ENCODE results near the gene CDK4. TPM values are rescaled to one million over a fixed set of nuclear protein-coding genes. Genes with fewer than 3 reads are reported as not detected.

The CDK4 gene
- total and polyA plus RNA-seq, 2 of the 13 experiments (the other 11 are each of a cell fraction or from before 2014, with no cell fraction given) = 191 to 209 TPM

DNA sequence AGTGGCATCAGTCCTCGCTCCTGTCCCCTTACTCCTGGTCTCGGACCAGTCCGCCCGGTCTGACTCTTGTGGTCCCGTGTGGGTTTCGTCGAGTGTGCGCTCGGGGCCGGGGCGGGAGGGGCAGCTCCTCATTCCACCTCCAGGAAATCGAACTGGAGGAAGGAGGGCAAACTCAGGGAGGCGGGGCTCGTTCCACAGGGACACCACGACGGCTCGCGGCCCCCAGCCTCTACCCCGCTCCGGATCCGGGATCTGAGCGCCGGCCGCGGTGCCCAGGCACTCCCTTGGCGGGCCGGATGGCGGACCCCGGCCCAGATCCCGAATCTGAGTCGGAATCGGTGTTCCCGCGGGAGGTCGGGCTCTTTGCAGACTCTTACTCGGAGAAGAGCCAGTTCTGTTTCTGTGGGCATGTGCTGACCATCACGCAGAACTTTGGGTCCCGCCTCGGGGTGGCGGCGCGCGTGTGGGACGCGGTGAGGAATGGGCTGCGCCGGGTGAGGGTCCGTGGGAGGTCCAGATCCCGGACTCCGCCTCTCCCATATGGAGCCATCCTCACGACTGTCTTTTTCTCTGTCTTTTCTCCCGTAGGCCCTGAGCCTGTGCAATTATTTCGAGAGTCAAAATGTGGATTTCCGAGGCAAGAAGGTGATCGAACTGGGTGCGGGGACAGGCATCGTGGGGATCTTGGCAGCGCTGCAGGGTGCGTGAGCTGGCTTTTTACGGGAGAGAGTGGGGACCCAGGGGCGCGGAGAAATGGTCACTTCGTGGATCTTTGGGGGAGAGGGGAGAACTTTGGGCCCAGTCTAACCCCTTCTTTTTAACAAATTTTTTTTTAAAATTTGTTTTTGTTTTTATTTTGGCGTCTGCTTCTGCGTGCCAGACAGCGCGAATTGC lies 20.6 kb upstream of the CDK4 start, which contains the start of gene EEF1AKMT3 (continued):
- TF ChIP-seq TRIM24 (CRISPR knock-in tag; IDR thresholded peaks at IDR 0.05) = no peak
- TF ChIP-seq ZNF446 (CRISPR knock-in tag; IDR thresholded peaks at IDR 0.05) = peak; percentile 76; the same call in 1 of the 2 replicates
- 0 out of 2 replicates have a peak, but pooled peaks have one; percentile 25 for TF ChIP-seq ZNF20 (CRISPR knock-in tag; IDR thresholded peaks at IDR 0.05)
- TF ChIP-seq, protein P1, sequence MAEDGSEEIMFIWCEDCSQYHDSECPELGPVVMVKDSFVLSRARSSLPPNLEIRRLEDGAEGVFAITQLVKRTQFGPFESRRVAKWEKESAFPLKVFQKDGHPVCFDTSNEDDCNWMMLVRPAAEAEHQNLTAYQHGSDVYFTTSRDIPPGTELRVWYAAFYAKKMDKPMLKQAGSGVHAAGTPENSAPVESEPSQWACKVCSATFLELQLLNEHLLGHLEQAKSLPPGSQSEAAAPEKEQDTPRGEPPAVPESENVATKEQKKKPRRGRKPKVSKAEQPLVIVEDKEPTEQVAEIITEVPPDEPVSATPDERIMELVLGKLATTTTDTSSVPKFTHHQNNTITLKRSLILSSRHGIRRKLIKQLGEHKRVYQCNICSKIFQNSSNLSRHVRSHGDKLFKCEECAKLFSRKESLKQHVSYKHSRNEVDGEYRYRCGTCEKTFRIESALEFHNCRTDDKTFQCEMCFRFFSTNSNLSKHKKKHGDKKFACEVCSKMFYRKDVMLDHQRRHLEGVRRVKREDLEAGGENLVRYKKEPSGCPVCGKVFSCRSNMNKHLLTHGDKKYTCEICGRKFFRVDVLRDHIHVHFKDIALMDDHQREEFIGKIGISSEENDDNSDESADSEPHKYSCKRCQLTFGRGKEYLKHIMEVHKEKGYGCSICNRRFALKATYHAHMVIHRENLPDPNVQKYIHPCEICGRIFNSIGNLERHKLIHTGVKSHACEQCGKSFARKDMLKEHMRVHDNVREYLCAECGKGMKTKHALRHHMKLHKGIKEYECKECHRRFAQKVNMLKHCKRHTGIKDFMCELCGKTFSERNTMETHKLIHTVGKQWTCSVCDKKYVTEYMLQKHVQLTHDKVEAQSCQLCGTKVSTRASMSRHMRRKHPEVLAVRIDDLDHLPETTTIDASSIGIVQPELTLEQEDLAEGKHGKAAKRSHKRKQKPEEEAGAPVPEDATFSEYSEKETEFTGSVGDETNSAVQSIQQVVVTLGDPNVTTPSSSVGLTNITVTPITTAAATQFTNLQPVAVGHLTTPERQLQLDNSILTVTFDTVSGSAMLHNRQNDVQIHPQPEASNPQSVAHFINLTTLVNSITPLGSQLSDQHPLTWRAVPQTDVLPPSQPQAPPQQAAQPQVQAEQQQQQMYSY (CRISPR knock-in tag; IDR thresholded peaks at IDR 0.05) = peak; percentile 71; the same call in 1 of the 2 replicates
- TF ChIP-seq ZNF407 (CRISPR knock-in tag; IDR thresholded peaks at IDR 0.05; ENCODE audit: not compliant biosample characterization) = peak; percentile 7
- 0 out of 2 replicates have a peak, but pooled peaks have one; percentile 15 for TF ChIP-seq E2F1 (CRISPR knock-in tag; IDR thresholded peaks at IDR 0.05)
- TF ChIP-seq, protein P2, sequence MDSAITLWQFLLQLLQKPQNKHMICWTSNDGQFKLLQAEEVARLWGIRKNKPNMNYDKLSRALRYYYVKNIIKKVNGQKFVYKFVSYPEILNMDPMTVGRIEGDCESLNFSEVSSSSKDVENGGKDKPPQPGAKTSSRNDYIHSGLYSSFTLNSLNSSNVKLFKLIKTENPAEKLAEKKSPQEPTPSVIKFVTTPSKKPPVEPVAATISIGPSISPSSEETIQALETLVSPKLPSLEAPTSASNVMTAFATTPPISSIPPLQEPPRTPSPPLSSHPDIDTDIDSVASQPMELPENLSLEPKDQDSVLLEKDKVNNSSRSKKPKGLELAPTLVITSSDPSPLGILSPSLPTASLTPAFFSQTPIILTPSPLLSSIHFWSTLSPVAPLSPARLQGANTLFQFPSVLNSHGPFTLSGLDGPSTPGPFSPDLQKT (CRISPR knock-in tag; IDR thresholded peaks at IDR 0.05; ENCODE audit: borderline replicate concordance) = peak; percentile 25; the same call in 1 of the 2 replicates
- no peak for TF ChIP-seq DNMT3B (CRISPR knock-in tag; conservative IDR thresholded peaks at IDR 0.05)
- peak; percentile 25; the same call in 1 of the 2 replicates for TF ChIP-seq ZNF800 (CRISPR knock-in tag; IDR thresholded peaks at IDR 0.05)
- 0 out of 4 replicates have a peak, but pooled peaks of 1 of the 2 experiments have one; percentile 6 for TF ChIP-seq POLR2A (IDR thresholded peaks at IDR 0.05; ENCODE audit: insufficient read depth in 1 of 2, low read depth in 2 of 2, low read length in 2 of 2)
